Stimulated activated CD8-positive, alpha-beta memory T cell treated with anti-CD3 and anti-CD28 coated beads, Interleukin-7, amount 100 ng/mL, for 48 hours (primary cell): ENCODE results near the gene FIBCD1.
"Not testable (repeated sequence)": the region's sequence is repeated elsewhere in the genome, so short reads cannot be mapped to it uniquely, and the experiment has no call there.

ENCODE experiments used
- DNase-seq, 2 donors: peaks; one replicate each; pipeline ENCODE4 v3.0.0-alpha.2; 2020; ENCODE audit warnings: low read depth in 1 of 2; ENCODE audit errors: extremely low read depth in 1 of 2

The FIBCD1 gene

GRCh38 chr9:130910670-130911069, 28.4 kb downstream of the FIBCD1 start:
- not testable (repeated sequence) for DNase-seq

DNA sequence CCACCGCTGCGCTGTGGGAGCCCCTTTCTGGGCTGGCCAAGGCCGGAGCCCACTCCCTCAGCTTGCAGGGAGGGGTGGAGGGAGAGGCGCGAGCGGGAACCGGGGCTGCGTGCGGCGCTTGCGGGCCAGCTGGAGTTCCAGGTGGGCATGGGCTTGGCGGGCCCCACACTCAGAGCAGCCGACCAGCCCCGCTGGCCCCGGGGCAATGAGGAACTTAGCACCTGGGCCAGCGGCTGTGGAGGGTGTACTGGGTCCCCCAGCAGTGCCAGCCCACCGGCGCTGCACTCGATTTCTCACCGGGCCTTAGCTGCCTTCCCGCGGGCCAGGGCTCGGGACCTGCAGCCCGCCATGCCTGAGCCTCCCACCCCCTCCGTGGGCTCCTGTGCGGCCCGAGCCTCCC, 29.0 kb downstream of the FIBCD1 start:
- DNase-seq = not testable (repeated sequence)

DNA sequence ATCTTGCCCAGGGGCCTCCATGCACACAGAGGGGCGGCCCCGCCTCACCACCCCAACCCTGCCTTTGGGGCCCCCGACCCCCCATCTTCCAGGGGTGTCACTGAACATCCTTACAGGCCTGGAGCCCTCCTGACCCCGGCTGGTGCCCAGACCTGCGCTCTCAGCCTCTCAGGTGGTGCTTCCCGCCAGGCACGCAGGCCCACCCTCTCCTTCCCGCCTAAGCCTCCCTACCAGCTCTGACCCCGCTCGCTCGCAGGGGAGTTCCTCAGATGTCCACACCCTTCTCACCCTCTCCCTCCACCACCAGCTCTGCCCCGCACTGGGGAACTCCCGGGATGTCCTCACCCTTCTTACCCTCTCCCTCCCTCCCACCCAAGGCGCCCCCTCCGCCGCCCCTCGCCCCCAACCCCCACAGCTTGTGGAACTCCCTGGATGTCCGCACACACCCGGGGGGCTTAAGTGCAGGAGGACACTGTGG, 30.1 kb downstream of the FIBCD1 start:
- no peak for DNase-seq

- no peak for DNase-seq
These were observed 30.7 kb downstream of the FIBCD1 start for GRCh38 chr9:130908146-130908877.

DNA sequence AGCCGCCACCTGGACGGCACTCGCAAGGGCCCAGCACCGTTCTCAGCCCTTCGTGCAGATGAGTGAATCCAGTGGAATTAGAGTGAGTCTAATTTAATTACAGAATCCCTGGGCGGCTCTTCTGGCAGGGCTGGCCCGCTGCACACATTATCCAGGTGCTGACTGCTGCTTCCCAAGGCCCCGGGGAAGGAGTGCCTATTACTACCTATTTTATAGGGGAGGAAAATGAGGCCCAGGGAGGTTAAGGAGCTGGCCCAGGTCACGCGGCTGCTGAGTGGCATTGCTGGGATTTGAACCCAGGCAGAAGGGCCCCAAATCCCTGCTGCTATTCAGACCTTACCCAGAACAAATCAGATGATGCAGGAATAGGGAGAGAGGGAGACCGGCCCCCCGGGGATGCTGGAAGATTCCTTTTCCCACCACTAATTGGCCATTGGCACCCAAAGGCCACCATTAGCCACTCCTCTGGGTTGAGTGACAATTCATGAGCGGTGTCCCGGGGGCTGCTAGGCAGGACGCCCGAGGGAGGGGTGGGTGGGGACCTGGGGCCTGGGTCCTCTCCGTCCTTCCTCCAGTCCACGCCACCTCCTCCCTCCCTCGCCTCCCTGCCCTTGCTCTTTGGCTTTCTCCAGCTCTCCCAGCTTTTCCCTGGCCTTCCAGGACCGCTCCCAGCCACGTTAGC, 32.2 kb downstream of the FIBCD1 start:
- no peak for DNase-seq

DNA sequence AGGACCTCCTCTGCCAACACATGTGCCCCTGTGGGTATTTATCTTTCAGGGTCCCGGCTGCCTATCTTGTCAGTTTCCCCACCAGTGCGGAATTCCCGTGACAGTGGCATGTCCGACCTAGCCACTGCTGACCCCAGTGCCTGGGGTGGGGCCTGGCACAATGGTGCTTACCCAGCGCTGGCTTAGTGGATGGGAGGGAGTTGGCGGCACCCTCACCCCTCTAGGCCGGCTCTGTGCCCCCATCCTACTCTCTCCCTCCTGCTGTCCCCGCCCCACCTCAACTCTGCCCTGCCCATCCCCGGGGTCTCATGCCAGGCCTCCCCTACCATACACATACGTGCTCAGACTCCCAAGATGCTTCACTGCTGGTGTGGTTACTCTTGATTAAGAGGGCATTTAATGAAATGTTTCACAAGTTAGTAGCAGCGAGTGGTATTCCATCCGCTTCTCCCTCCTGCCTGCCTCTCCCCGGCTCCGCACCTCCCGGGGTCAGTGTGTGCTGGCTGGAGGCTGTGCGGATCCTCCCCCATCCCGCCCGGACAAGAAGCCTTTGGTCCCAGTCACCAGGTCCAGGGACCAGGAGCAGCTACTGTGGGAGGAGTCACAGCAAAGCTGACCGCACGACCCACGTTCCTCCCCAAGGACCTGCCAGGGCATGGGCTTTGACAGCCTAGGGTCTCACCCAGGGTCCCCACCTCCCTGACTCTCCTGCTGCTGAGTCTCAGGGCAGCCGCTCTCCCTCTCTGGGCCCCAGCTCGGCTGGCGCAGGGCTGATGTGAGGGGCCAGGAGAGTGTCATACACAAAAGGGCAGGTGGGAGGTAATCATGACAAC, 32.9 kb downstream of the FIBCD1 start:
- no peak for DNase-seq

DNA sequence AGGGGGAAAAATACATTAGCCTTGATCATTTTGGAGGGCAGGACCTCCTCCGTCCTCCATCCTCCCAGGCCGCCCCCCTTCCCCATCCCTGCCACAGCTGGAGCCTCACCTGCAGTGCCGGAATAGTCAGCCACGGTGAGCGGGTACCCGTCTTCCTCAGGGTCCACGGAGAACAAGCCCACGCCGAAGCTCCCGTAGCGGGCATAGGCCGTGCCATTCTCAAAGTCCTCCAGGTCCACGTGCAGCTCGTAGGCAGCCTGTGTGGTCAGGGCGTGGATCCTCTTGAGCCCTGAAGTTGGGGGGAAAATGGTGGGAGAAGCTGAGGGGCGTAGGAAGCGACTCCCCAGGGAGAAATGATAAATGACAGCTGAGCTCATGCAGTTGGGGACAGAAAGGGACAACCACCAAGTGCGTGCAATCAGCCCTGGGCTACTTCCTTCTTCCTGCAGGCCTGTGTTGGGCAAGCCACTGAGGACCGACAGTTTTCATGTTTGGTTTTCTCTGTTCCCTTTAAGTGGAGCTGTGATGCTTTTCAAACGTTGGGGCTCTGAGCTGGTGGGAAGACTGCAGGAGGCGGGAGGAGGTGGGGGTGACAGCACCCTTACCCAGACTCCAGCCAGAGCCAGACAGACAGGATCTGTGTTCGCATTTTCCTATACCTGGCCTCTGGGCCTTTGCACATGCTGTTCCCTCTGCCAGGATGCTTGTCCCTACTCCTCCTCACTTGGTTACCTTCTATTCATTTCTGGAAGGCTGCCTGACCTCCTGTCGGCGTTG, 33.7 kb downstream of the FIBCD1 start:
- no peak for DNase-seq

- no peak for DNase-seq
These were observed 34.7 kb downstream of the FIBCD1 start for GRCh38 chr9:130904070-130905044.

- no peak for DNase-seq
These were observed 35.6 kb downstream of the FIBCD1 start for GRCh38 chr9:130903194-130904069.

DNA sequence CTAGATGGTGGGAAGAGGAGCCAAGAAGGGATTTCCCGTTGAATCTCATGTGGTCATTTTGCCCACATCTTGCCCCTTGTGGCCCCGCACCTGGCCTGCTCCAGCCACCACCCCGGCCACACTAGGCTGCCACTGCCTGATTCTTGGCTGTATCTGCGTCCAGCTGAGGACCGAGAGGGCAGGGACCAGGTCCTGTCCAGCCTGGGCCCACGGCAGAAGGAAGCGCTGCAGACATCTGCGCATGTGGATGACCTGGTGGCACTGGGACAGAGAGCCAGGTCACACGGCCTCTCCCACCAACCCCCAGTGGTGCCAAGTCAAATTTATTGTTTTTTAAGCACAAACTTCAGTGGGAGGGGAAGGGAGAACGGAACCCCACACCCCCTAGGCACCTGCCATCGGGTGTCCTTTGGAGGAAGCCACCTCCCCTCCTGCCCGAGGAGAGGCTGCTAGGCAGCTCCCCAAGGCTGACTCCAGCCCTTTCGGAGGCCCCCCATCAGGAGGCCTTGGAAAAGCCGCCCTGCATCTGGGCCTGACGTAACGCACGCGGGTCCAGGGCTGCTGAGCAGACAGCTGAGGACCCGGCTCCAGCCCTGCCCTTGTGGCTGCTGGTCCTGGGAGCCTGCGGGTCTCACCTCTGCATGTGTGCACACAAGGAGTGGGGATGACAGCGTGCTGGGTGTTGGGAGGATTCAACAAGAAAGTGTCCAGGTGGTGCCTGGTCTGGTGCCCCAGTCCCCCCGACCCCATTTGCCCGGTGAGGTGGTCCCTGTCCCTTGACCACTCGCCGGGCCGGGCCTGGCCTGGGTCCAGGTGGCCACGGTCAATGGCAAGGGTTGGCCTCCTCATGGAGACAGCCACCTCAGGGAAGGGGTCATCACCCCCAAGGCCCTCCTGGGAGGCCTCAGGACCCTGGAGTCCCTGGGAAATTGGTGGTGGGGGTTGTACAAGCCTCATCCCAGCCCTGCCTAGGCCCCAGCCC, 36.6 kb downstream of the FIBCD1 start:
- no peak for DNase-seq

- no peak for DNase-seq
These were observed 37.4 kb downstream of the FIBCD1 start for GRCh38 chr9:130901498-130902203.

- no peak for DNase-seq
These were observed 38.1 kb downstream of the FIBCD1 start for GRCh38 chr9:130900701-130901497.

GRCh38 chr9:130899051-130899748, 39.8 kb downstream of the FIBCD1 start:
- DNase-seq = no peak

DNA sequence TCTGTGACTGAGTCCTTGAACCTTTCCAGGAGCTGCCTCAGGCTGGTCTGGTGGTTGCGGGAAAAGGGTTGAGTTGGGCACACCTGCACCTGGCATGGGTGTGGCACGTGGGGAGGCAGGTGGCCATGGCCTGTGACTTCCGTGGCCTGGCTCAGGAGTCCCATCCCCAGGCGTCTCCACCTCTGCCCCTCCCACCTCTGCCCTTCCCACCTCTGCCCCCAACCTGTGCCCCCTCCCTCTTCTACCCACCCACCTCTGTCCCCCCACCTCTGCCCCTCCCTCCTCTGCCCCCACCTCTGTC, 40.5 kb downstream of the FIBCD1 start:
- no peak for DNase-seq

- no peak for DNase-seq
These were observed 41.0 kb downstream of the FIBCD1 start for GRCh38 chr9:130897848-130898551.
